DMS 273 (cell line): ENCODE data around the gene IL1RAPL1.

ENCODE experiments used
- DNase-seq: peaks from one replicate; lab custom pipeline; 2025; ENCODE audit not compliant: unreplicated experiment; lab: John Stamatoyannopoulos, UW

IL1RAPL1 gene

GRCh38 chrX:29491659-29492058 is 904.4 kb downstream of the IL1RAPL1 start:
- no peak for DNase-seq

- no peak for DNase-seq
Measured at GRCh38 chrX:29496636-29497180, 909.5 kb downstream of the IL1RAPL1 start.

- no peak for DNase-seq
Measured at GRCh38 chrX:29506729-29507128, 919.5 kb downstream of the IL1RAPL1 start.

- no peak for DNase-seq
Measured at GRCh38 chrX:29518100-29518499, 930.9 kb downstream of the IL1RAPL1 start.

- no peak for DNase-seq
Measured at GRCh38 chrX:29528281-29528680, 941.0 kb downstream of the IL1RAPL1 start.

GRCh38 chrX:29530501-29530900 is 943.3 kb downstream of the IL1RAPL1 start:
- DNase-seq, result no peak

GRCh38 chrX:29531336-29531735 is 944.1 kb downstream of the IL1RAPL1 start:
- DNase-seq, result no peak

- no peak for DNase-seq
Measured at GRCh38 chrX:29535212-29536162, 948.2 kb downstream of the IL1RAPL1 start.

- DNase-seq, result no peak
Measured at GRCh38 chrX:29541038-29541437, 953.8 kb downstream of the IL1RAPL1 start.

- DNase-seq, result no peak
Measured at GRCh38 chrX:29542152-29542551, 954.9 kb downstream of the IL1RAPL1 start.

GRCh38 chrX:29545878-29546277 is 958.6 kb downstream of the IL1RAPL1 start:
- no peak for DNase-seq

GRCh38 chrX:29547877-29548276 is 960.6 kb downstream of the IL1RAPL1 start:
- DNase-seq, result no peak

GRCh38 chrX:29553542-29553941 is 966.3 kb downstream of the IL1RAPL1 start:
- DNase-seq, result no peak

- no peak for DNase-seq
Measured at GRCh38 chrX:29555465-29556091, 968.3 kb downstream of the IL1RAPL1 start.

- DNase-seq, result no peak
Measured at GRCh38 chrX:29560065-29560464, 972.8 kb downstream of the IL1RAPL1 start.

GRCh38 chrX:29561417-29561816 is 974.2 kb downstream of the IL1RAPL1 start:
- no peak for DNase-seq

GRCh38 chrX:29580560-29580959 is 993.3 kb downstream of the IL1RAPL1 start:
- DNase-seq, result no peak

- DNase-seq, result no peak
Measured at GRCh38 chrX:29581223-29581622, 994.0 kb downstream of the IL1RAPL1 start.

GRCh38 chrX:29587107-29587506 is 999.9 kb downstream of the IL1RAPL1 start:
- no peak for DNase-seq

GRCh38 chrX:29590921-29591320 is 1003.7 kb downstream of the IL1RAPL1 start:
- DNase-seq, result no peak

GRCh38 chrX:29604381-29604780 is 1017.1 kb downstream of the IL1RAPL1 start:
- no peak for DNase-seq

GRCh38 chrX:29617276-29617675 is 1030.0 kb downstream of the IL1RAPL1 start:
- no peak for DNase-seq
